HG03558 (cell line): ENCODE data around the gene XPO6.
"Not testable (repeated sequence)": the region's sequence is repeated elsewhere in the genome, so short reads cannot be mapped to it uniquely, and the experiment has no call there.

Experiments
- ATAC-seq: cut with Tn5 transposase; IDR thresholded peaks from one replicate; pipeline ENCODE4 v1.9.1; 2021; ENCODE audit warnings: moderate number of reproducible peaks; ENCODE audit not compliant: unreplicated experiment; ENCODE audit errors: extremely low read depth

The XPO6 gene

DNA sequence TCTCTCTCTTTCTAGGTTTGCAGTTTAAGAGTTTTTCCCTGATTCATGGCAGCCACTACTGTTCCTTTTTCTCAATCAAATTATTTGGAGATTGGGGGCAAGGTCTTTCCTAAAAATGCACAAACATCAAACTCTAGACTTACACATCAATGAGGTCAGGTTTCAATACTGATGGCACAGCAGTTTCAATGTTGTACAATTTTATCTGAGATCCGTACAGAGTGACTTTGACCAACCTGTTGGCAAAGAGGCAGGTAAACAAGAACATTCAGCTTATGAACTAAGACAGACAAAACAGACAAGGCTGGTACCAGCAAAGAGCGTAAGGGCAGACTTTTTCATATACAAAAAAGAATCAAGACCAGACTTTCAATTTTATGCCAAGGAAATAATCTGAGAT lies 90.2 kb downstream of the XPO6 start:
- no peak for ATAC-seq

DNA sequence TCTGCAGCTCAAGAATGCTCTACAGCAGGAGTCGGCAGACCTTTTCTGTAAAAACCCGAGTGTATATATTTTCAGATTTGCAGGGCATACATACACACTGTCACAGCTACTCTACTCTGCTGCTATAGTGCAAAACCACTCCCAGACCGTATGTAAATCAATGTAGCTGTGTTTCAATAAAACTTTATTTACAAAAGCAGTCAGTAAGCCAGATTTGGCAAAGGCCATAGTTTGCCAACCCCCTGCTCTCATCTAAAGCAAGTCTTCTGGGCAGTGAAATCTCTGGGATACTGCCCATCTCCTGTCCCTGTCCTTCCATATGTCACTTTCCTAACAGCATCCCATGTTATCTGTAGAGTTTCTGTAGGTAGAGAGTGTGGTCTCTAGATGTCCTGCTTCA lies 91.0 kb downstream of the XPO6 start:
- ATAC-seq: no peak

DNA sequence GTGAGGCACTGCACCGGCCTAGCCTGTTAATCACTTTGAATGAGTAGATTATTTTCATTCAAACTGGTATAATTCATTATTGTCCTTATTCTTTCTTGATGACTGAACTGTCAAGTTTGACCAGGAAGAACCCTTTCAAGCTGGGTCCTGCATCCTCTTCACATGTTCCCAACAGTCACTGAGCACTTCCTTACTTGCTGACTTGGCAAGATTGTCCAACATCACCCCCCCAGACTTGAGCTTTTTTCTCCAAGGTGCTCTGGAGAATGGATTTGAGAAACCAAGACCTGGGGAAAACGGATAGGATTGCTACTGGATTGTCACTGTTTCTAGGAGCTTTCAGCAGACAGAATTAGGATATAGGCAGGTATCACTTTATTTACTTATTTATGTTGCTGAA lies 93.1 kb downstream of the XPO6 start:
- ATAC-seq: no peak

DNA sequence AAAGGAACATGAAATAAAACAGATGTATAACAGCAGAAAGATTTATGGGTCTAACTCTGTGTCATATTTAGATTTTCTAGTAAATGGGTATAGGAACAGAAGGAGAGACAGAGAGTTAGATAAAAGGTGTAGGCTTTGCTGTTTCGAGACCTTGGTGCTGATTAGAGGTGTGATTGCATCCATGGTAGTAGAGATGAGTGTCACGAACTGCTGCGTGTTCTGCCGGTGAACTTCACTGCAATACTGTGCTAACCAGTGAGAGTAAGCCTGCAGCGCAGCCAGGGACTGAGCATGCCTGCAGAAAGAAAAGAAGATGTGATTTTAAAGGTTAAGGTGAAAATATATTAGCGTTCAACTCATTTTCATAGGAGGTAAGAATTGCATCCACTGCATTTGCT lies 94.6 kb downstream of the XPO6 start:
- no peak for ATAC-seq

DNA sequence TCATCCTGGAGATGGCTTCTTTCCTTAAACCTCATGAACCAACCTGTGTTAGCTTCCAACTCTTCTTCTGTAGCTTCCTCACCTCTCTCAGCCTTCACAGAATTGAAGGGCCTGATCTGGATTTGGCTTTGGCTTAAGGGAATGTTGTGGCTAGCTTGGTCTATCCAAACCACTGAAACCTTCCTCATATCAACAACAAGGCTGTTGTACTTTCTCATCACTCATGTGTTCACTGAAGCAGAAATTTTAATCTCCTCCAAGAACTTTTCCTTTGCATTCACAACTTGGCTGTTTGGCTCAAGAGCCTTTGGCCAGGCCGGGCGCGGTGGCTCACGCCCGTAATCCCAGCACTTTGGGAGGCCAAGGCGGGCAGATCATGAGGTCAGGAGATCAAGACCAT lies 95.9 kb downstream of the XPO6 start:
- not testable (repeated sequence) for ATAC-seq

DNA sequence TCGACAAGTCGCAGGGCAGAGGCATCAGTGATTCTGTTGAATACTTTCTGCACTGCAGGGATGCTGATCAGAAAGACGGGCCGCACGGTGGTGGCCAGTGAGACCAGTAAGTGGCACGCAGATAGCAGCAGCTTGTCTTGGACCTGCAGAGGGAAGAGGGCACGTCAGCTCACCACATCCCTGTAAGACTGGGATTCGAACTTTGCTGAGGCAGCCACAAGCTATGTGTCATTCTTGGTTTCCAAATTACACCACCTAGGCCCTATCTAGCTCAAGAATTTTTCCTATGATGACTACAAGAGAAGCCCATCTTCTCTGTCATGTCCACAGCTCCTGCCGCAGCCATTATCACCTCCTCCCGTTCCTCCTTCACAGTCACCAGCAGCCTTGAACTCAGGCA lies 98.9 kb downstream of the XPO6 start:
- ATAC-seq: no peak

DNA sequence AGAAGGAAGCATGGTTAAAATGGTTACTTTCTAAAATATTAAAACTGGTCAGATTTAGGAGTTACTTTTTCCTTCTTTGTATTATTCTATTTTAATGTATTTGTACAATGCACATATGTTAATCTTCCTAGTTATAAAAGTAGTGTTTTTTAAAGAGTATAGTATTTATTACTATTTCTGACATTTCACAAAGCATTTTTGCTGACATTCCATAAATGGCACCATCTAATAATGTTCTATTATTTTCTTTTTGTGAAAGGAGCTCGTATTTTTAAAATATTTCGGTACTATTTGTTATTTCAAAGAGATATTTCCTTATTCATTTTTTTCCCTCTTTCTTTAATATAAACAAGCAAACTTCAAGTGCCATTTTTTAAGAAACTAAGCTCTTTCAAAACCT lies 100.8 kb downstream of the XPO6 start:
- no peak for ATAC-seq

DNA sequence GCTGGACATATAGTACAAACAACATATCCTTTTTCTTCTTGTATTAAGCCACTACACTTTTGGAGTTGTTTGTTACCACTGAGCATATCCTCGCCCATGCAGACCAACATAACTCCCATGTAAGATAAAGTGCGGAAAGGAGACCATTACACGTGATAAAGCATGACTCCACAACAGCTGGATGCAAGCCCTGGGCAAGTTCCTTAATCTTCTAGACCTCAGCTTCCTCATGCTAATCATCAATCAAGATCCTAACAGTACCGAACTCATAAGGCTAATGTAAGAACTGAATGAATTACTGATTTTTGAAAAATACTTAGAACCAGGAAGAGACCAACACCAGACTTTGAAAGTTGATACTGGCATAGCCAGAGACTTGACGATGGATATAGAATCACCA lies 101.3 kb downstream of the XPO6 start:
- no peak for ATAC-seq

DNA sequence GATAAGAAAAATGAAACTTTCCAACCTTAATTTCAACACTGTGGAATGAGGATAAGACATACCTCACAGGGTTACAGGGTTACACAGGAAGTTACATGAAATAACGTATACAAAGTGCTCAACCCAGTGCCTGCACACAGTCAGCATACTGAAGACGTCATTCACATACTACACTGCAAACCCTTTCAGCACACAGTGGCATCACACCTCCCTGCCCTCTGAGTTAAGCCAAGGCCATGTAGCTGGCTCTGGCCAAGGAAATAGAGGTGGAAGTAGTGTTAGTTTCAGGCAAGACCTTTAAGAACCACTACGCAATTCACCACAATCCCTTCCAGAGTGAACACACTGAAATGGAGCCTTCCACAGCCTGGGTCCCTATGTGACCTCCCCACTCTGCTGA lies 101.7 kb downstream of the XPO6 start:
- ATAC-seq: no peak

DNA sequence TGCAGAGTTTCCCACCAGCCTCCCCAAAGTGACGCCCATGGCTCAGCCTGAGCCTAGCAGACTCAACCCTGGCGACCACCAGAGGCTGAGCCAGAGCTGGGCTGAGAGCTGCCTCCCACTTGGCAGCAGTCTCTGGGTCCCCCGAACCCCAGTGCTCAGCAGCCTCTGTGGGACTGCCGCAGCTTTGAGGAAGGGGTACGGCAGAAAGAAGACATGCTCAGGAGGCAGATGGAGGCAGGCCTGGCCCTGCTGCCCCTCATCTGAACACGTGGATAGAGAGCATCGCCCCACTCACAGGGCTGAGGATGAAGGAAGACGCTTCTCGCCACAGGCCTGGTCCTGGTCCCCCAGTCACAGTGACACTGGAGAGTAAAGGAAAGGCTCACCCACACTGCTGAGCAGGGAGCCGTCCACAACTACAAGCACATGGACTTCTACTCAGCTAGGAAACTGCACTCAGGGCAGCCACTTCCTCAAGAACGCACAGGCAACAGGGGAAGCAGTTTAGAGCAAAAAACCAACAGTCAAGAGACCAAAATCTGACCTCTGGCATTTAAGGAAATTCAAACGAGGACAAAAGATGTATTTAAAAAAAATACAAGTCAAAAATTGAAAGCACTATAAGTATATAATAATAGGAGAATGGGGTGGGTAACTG lies 103.0 kb downstream of the XPO6 start:
- ATAC-seq: no peak

DNA sequence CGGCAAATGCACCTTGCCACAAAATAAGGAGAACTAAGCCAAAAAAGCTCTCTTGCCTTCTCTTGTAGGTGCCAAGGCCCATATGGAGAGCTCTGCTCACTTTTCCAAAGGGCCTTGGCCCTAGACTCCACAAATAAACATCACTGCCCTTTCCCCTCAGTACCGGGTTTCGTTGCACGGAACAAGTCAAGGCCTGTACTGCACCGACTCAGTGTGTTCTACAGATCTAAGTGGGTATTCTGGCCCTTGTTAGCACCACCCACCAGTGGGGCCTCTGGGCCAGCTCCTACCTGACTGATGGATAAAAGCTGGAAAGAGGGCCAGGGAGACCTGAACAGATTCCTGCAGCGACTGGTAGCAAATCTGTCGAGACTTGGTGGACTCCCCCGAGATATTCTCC lies 104.5 kb downstream of the XPO6 start:
- ATAC-seq: no peak

DNA sequence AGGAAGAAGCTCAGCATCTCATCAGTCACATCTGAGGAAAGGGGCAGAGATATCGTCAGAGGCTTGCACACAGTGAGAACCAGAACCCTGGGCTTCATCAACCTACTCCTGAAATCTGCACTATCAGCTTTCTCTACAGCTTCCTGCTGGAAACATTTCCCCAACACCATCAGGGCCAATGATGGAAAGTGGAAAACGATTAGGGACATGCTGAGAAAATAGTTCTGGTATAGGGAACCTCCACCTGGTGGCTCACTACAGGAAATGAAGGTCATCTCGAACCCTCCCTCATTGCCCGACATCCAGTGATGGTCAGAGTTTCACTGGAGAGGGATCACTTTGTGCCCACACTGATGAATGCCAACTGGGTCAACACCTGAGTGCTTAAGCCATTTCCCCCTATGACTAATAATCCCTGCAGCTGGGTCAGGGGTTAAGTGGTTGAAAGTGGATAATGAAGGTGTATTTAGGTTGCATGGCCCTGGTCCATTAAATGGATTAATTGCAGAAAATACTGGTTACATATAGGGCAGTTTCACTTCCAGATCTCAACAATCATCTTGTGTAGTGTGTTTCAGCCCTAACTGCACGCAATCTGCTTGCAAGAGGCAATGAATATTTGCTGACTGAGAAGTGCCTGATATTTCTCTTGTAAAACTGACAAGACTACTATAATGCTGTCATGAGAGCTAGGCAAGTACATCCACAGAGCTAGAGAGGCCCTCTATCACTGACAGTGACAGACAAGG lies 105.1 kb downstream of the XPO6 start:
- ATAC-seq: no peak

DNA sequence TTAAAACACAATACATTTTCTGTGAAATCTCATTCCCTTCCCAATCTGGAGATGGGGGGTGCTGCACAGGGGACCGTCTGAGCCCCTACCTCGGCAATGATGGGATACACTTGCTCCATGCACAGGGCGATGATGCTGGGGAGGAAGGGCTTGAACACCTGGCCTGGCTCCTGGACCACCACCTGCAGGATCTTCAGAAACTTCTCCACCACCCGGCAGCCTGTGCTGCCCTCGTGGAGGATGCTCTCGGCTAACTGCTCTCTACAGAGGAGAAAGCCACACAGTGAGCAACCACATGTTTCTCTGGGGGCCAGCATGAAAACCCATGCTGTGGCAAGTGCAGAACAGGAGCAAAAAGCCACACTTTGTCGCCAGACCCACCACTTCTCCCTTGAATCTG lies 105.8 kb downstream of the XPO6 start:
- ATAC-seq: no peak

DNA sequence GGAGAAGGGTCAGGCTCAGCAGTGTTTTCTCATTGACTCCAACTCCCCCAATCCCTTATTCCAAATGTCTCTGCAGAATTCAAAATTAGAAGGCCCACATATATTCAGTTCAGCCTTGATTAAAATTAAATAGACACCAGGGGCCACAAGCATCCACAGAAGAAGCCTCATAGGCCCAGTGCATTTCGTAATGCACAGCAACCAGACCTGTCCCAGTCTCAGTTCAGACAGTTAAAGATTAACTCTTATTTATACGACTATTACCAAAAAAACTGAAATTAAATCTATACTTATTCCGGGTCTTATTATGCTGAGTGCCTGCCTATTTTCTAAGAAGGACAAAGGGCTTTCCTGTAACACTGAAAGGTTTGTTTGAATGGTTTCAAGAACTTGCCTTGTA lies 106.5 kb downstream of the XPO6 start:
- no peak for ATAC-seq

DNA sequence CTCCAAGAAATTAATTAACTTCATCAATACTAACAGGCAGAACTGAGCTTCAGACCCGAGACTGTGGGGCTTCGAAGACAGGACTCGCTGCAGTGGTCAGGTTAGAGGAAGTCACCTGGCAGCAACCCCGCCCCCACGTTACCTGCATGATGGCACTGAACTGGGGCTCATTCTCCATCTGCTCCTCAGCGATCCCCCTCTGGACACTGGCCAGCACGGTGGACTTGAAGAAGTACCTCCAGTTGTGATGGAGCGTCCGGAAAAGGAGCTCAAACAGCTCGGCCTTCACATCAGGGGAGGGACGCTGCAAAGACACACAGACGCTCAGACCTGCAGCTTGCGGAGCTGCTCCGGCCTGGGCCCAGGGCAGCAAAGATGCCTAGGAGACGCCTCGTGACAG lies 107.4 kb downstream of the XPO6 start:
- ATAC-seq: no peak

DNA sequence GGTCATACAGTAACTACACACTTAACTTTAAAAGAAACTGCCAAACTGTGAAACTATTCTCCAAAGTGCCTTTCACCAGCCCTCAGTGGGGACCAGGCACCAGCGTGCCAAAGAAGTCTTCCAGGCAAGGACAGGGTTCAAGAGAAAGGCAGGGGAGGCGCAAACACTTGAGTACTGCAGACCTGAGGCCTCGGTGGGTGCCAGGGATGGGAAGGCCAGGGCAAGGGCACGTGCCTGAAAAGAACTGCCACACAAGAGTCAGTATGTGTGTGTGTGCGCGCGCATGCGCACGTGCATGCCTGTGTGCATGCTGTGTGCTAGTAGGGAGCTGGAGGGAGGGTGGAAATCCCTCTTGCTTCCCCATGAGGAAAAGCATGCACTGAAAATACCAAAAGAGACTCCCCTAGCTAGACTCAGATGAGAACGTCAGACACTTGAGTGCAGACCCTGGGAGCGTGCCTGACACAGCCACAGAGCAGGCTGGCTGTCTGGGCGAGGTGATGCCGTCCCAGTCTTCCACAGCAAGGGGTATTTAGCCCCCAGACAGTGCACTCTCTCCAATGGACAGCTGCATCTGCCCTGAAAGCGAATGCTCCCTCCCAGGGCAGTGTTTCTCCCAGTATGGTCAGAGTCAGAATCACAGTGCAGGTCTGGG lies 108.1 kb downstream of the XPO6 start:
- ATAC-seq: no peak

DNA sequence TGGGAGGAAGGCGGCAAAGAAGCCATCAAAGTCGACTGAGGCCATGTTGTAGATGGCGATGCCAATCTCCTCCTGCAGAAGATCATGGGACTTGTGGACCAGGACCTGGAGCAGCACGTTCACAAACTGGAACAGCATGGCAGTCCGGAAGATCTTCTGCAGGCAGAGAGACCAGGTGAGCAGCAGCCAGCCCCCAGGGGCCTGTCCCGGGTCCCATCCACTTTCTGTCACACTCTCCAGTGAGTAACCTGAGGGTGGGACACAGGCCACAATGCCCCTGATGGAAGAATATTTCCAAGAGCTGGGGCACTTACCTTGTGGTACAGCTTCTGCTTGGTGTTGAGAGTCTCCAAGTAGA lies 110.3 kb downstream of the XPO6 start:
- no peak for ATAC-seq

DNA sequence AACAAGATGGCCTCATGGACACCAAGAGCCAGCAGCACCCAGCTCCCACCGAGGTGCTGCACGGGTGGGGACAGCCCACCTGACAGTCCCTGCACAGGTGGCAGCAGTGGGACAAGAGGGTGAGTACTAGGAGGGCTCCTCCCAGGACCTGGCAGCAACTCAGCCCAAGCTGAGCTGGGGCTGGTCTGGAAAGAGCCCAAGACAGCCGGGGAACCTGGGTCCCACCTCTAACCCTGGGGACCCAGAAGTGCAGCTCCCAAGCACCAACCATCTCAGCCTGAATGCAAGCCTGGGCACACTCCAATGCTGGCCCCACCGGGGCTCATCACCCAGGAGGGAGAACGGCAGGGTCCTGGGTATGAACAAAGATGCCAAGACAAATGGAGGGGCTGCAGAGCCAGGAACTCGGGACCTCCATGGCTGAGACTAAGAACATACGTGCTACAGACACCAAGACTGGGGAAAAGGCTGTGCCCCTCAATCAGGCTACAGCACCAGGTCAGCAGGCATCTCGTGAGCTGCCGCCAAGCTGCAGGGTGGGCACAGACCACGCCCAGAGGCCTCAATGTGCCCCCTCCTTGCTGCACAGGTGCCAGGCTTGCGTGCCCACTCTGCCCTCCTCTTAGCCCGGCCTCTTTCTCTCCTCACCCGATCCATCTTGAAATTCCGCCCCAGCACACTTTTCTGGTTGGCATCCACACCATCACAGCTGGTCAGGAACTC lies 110.8 kb downstream of the XPO6 start:
- ATAC-seq: no peak

DNA sequence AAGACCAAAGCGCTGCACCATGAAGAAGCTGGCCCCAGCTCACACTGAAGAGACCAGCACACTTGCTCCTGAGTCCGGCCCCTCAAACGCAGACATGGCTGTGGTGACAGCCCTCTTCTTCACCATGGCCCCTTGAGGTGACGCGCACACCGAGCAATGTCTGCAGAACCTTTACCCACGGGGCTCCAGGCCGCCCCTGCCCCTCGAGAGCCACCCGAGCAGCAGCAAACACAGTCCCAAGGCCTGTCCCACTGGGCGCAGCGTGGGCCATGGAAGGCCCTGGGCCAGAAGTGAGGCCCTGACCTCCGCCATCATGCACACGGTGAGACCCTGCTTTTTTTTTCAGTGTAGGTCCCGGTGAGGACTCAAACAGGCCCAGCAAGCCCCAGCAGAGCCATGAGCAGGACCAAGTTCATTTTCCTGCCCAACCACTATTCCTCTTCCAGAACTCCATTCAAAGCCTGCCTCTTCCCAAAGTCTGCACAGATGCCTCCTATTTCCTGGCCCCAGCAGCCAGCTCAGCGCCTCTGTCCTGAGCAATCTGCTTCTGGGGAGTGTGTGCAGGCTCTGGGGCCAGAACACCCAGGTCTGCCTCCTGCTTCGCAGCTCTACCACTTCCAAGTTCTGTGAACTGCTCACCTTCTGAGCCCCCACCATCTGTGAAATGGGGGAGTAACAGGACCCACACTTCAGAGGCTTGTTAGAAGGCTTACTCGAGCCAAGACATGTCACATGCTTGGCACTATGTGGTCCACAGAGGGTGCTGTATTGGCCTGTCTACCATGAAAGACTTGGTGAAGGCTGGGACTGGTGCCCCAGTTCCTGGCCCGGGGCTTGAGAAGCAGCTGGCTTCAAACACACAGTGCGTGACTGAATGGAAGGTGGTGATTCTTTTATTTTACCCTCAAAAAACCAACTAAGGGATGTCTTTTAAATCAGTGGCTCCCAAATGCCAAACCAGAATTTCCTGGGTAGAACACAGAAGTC lies 112.5 kb downstream of the XPO6 start:
- no peak for ATAC-seq
